HCT116 (cell line): Measurements from ENCODE around the gene CAPS. TPM values are rescaled to one million over a fixed set of nuclear protein-coding genes. Genes with fewer than 3 reads are reported as not detected.
A peak's percentile ranks its signal among the peaks of the same experiment; 100 is the strongest.

Experiments
- ATAC-seq: fragments of 200-7000 bp; cut with Tn5 transposase; 2 replicates; pipeline ENCODE4 v1.9.1; 2020; ENCODE audit warnings: mild to moderate bottlenecking, moderate library complexity
- BruUV-seq: library from RNA; stranded (reverse); fragments of 400-500 nt; replicated peaks from 2 replicates; lab custom pipeline; 2021; lab: Mats Ljungman, UMichigan
- CTCF ChIA-PET: fragments of 300-600 bp; sonication (Branson Sonifier 250); formaldehyde crosslinking; loops from one replicate; lab custom pipeline; 2021; ENCODE audit warnings: antibody characterized with exemption; lab: Charles Lee
- POLR2A ChIA-PET: fragments of 300-600, 350-600 bp; sonication (Branson Sonifier 250); formaldehyde crosslinking; loops from one replicate; lab custom pipeline; 2021; ENCODE audit warnings: antibody characterized with exemption; lab: Charles Lee
- RAD21 ChIA-PET, 2 experiments: fragments of 300-600 bp; sonication (Branson Sonifier 250); formaldehyde crosslinking; loops; one replicate each; lab custom pipeline; 2023; ENCODE audit warnings: low total read pairs in 2 of 2; ENCODE audit not compliant: uncharacterized antibody in 2 of 2, unreplicated experiment in 2 of 2, low non-redundant PET in 1 of 2; lab: Charles Lee
- DNase-seq: peaks from one replicate; pipeline ENCODE4 v3.0.0-alpha.2; 2010; ENCODE audit warnings: low read depth, low spot score
- H2AFZ ChIP-seq: fragments of 200-600 bp; shearing (Covaris generic), sonication (generic); 2 replicates; pipeline ENCODE4 v1.6.1; 2017; ENCODE audit warnings: low read depth, mixed run types, mixed read lengths, antibody characterized with exemption, low read length; ENCODE audit not compliant: poor library complexity, severe bottlenecking
- H3K27ac ChIP-seq: 2 replicates; pipeline ENCODE4 v1.5.1; 2012; ENCODE audit warnings: low read depth, low read length
- H3K27me3 ChIP-seq: fragments of 200-600 bp; sonication (generic); 2 replicates; pipeline ENCODE4 v1.6.1; 2016; ENCODE audit warnings: mixed run types, low read length, mixed read lengths; ENCODE audit not compliant: insufficient read depth
- H3K36me3 ChIP-seq, 2 experiments: fragments of 200-500 bp in 1 of 2; fragments of 200-600 bp in 1 of 2; sonication (Bioruptor generic) in 1 of 2; sonication (generic) in 1 of 2; 2 replicates each; pipeline versions ENCODE4 v1.5.1 to v1.6.1; 2014 to 2016; ENCODE audit warnings: low read length in 2 of 2, inconsistent platforms in 1 of 2, mixed read lengths in 1 of 2, mixed run types in 1 of 2; ENCODE audit not compliant: insufficient read depth in 2 of 2, control insufficient read depth in 1 of 2
- H3K4me1 ChIP-seq, 2 experiments: fragments of 200-600 bp in 1 of 2; sonication (generic) in 1 of 2; 2 replicates each; pipeline versions ENCODE4 v1.5.1 to v1.6.1; 2012 to 2017; ENCODE audit warnings: low read length in 2 of 2, inconsistent platforms in 1 of 2, mild to moderate bottlenecking in 1 of 2, mixed read lengths in 1 of 2, mixed run types in 1 of 2, moderate library complexity in 1 of 2; ENCODE audit not compliant: insufficient read depth in 2 of 2, control insufficient read depth in 1 of 2
- H3K4me2 ChIP-seq: fragments of 200-600 bp; sonication (generic); 2 replicates; pipeline ENCODE4 v1.6.1; 2017; ENCODE audit warnings: mixed run types, low read length, mixed read lengths
- H3K4me3 ChIP-seq, 2 experiments: fragments of 200-600 bp in 1 of 2; sonication (generic) in 1 of 2; replicated peaks in 1 of 2; 2 replicates each; pipeline ENCODE4 v1.5.1; 2011 to 2016; ENCODE audit warnings: low read length in 2 of 2, control low read depth in 1 of 2, low read depth in 1 of 2, mild to moderate bottlenecking in 1 of 2, mixed read lengths in 1 of 2, mixed run types in 1 of 2
- H3K79me2 ChIP-seq: fragments of 200-600 bp; sonication (generic); 2 replicates; pipeline ENCODE4 v1.6.1; 2017; ENCODE audit warnings: mild to moderate bottlenecking, mixed run types, low read length, moderate library complexity, mixed read lengths; ENCODE audit not compliant: insufficient read depth
- H3K9ac ChIP-seq: fragments of 200-600 bp; sonication (generic); 2 replicates; pipeline ENCODE4 v1.6.1; 2016; ENCODE audit warnings: low read length, mixed read lengths
- H3K9me2 ChIP-seq: fragments of 200-600 bp; sonication (generic), shearing (Covaris generic); 2 replicates; pipeline ENCODE4 v1.6.1; 2017; ENCODE audit warnings: mixed run types, mild to moderate bottlenecking, moderate library complexity; ENCODE audit not compliant: insufficient read depth
- H3K9me3 ChIP-seq, 2 experiments: fragments of 200-500 bp in 1 of 2; fragments of 200-600 bp in 1 of 2; sonication (Bioruptor generic) in 1 of 2; sonication (generic) in 1 of 2; 2 replicates each; pipeline ENCODE4 v1.6.1; 2014 to 2017; ENCODE audit warnings: low read length in 2 of 2, mixed read lengths in 2 of 2, inconsistent platforms in 1 of 2, low read depth in 1 of 2, mild to moderate bottlenecking in 1 of 2, mixed run types in 1 of 2, moderate library complexity in 1 of 2; ENCODE audit not compliant: control insufficient read depth in 1 of 2, insufficient read depth in 1 of 2
- H4K20me1 ChIP-seq: fragments of 200-600 bp; sonication (generic), shearing (Covaris generic); 2 replicates; pipeline ENCODE4 v1.6.1; 2017; ENCODE audit warnings: mixed run types, mild to moderate bottlenecking, moderate library complexity; ENCODE audit not compliant: insufficient read depth
- ATF3 ChIP-seq: IDR thresholded peaks from 2 replicates; pipeline ENCODE4 v1.6.1; 2012
- JUND ChIP-seq: IDR thresholded peaks from 2 replicates; pipeline ENCODE4 v1.6.1; 2012
- POLR2AphosphoS5 ChIP-seq: IDR thresholded peaks from 2 replicates; pipeline ENCODE4 v1.6.1; 2011; ENCODE audit warnings: mild to moderate bottlenecking, low read depth, low read length, moderate library complexity
- SP1 ChIP-seq: IDR thresholded peaks from 2 replicates; pipeline ENCODE4 v1.6.1; 2012; ENCODE audit warnings: low read depth
- SRF ChIP-seq: IDR thresholded peaks from 2 replicates; pipeline ENCODE4 v1.6.1; 2012; ENCODE audit warnings: low read depth
- TCF7L2 ChIP-seq: IDR thresholded peaks from 2 replicates; pipeline ENCODE4 v1.7.0; 2011; ENCODE audit warnings: borderline replicate concordance, inconsistent platforms; ENCODE audit not compliant: insufficient read depth, insufficient read length; ENCODE audit errors: extremely low read depth
- YY1 ChIP-seq: IDR thresholded peaks from 2 replicates; pipeline ENCODE4 v1.6.1; 2011; ENCODE audit warnings: low read length, low read depth, moderate library complexity, mild to moderate bottlenecking; ENCODE audit not compliant: insufficient replicate concordance; ENCODE audit errors: extremely low read depth
- ZFX ChIP-seq: fragments of 450-650 bp; IDR thresholded peaks from 2 replicates; pipeline ENCODE4 v1.6.1; 2017
- intact Hi-C: fragments of 100-400 bp; cut with micrococcal nuclease; formaldehyde crosslinking; loops from 2 replicates; pipeline ENCODE4 v1.10.0; 2022
- total RNA-seq: library from RNA; stranded (reverse); gene quantifications from one replicate; pipeline ENCODE4 v1.2.1, GENCODE V29; 2021; ENCODE audit not compliant: unreplicated experiment
- TF ChIP-seq, protein P1 (sequence below): IDR thresholded peaks from 2 replicates; pipeline ENCODE4 v1.6.1; 2011; ENCODE audit warnings: mild to moderate bottlenecking, low read length, moderate library complexity; ENCODE audit not compliant: insufficient replicate concordance; ENCODE audit errors: extremely low read depth

Gene CAPS
- total RNA-seq, 1 experiment from 2014 or later = 2.5 TPM

- peak overlapping the region; percentile 88 for H3K4me2 ChIP-seq
- no peaks in the 10 kb centered on the region for H3K27me3 ChIP-seq
These were observed 8.8 kb upstream of the CAPS start for GRCh38 chr19:5905114-5905778.

DNA sequence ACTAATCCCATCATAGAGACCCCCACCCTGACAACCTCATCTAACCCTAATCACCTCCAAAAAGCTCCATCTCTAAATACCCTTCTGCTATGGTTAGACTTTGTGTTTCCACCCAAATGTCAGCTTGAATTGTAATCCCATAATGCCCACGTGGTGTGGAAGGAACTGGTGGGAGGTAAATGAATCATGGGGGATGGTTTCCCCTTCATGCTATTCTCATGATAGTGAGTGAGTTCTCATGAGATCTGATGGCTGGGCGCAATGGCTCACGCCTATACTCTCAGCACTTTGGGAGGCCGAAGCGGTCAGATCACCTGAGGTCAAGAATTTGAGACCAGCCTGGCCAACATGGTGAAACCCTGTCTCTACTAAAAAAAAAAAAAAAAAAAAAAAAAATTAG lies 6.8 kb upstream of the CAPS start:
- peaks cover 14% of the 10 kb centered on the region for H3K79me2 ChIP-seq
- no TSS peak for BruUV-seq
- no peaks in the 10 kb centered on the region for H3K9me2 ChIP-seq
- ChIA-PET RAD21 (no interaction called here), POLR2A (interaction anchor here (0.7 kb wide), 1 partner anchor 1056 kb away, joined by 6 read pairs; no protein-coding TSS in a partner anchor), CTCF (no interaction called here)
- intact Hi-C loops = no loop called here
- DNase-seq (no peak), ATAC-seq (no peak)
- no peaks in the 10 kb centered on the region for H3K9me3 ChIP-seq
- no peaks in the 10 kb centered on the region for H3K36me3 ChIP-seq
- no peak overlapping the region for H3K4me3 ChIP-seq
- TF ChIP-seq YY1 (no peak), SP1 (no peak), POLR2AphosphoS5 (no peak), JUND (no peak), ATF3 (no peak), TCF7L2 (no peak)
- H3K27me3 ChIP-seq = no peaks in the 10 kb centered on the region
- no peak overlapping the region for H2AFZ ChIP-seq
- H4K20me1 ChIP-seq = no peaks in the 10 kb centered on the region
- H3K9ac ChIP-seq = no peak overlapping the region
- no peak overlapping the region for H3K27ac ChIP-seq
- H3K4me2 ChIP-seq = no peak overlapping the region
- H3K4me1 ChIP-seq = peaks cover 8 to 23% of the 10 kb centered on the region in 2 experiments; a peak in 3 of 4 replicates

More at GRCh38 chr19:5905114-5905778, 8.8 kb upstream of the CAPS start:
- Histone ChIP-seq H3K27ac (peak overlapping the region; percentile 60; the same call in 1 of the 2 replicates), H4K20me1 (no peaks in the 10 kb centered on the region), H3K9me2 (no peaks in the 10 kb centered on the region), H3K9ac (peak overlapping the region; percentile 65), H2AFZ (no peak overlapping the region), H3K36me3 (peaks cover 0 to 3% of the 10 kb centered on the region in 2 experiments; a peak in 3 of 4 replicates), H3K4me1 (peaks cover 9 to 24% of the 10 kb centered on the region in 2 experiments; a peak in 3 of 4 replicates), H3K9me3 (no peaks in the 10 kb centered on the region), H3K4me3 (peak overlapping the region; percentile 55 to 100), H3K79me2 (peaks cover 33% of the 10 kb centered on the region)
- ChIA-PET CTCF (interaction anchor here (2.3 kb wide), 1 partner anchor 101 kb away, joined by 37 read pairs; the partner anchor contains the start of gene NRTN), RAD21 (no interaction called here), POLR2A (interaction anchor here (2.0 kb wide), 1 partner anchor 185 kb away, joined by 8 read pairs; the partner anchor contains the start of genes CATSPERD and LONP1)
- intact Hi-C loops = loop anchor here (2.0 kb wide), 1 partner anchor 78 kb away; no protein-coding TSS in a partner anchor
- ATAC-seq = no peak
- no peak for DNase-seq
- TF ChIP-seq SRF (no peak), ZFX (peak; percentile 6; the same call in 1 of the 2 replicates)
- TF ChIP-seq, protein P1, sequence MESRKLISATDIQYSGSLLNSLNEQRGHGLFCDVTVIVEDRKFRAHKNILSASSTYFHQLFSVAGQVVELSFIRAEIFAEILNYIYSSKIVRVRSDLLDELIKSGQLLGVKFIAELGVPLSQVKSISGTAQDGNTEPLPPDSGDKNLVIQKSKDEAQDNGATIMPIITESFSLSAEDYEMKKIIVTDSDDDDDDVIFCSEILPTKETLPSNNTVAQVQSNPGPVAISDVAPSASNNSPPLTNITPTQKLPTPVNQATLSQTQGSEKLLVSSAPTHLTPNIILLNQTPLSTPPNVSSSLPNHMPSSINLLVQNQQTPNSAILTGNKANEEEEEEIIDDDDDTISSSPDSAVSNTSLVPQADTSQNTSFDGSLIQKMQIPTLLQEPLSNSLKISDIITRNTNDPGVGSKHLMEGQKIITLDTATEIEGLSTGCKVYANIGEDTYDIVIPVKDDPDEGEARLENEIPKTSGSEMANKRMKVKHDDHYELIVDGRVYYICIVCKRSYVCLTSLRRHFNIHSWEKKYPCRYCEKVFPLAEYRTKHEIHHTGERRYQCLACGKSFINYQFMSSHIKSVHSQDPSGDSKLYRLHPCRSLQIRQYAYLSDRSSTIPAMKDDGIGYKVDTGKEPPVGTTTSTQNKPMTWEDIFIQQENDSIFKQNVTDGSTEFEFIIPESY = no peak
- BruUV-seq = no TSS peak
